Heart left ventricle (tissue), 16 donors: ENCODE measurements around the gene ANO3. TPM values are rescaled to one million over a fixed set of nuclear protein-coding genes. Genes with fewer than 3 reads are reported as not detected.

ENCODE experiments used
- ATAC-seq, 4 donors: fragments of 200-7000 bp; cut with Tn5 transposase; one replicate each; pipeline ENCODE4 v1.9.1; 2020 to 2022; ENCODE audit warnings: moderate library complexity in 4 of 4, mild to moderate bottlenecking in 3 of 4, moderate number of reproducible peaks in 1 of 4
- DNase-seq, 5 donors: peaks; one replicate each; pipeline ENCODE4 v3.0.0-alpha.2; 2020
- H3K27ac ChIP-seq, 12 donors: fragments of 200-600 bp; sonication (generic) in 4 of 12; one replicate each; pipeline versions ENCODE4 v1.5.0 to v1.8.0; 2016 to 2022; ENCODE audit warnings: mild to moderate bottlenecking in 2 of 12
- H3K27me3 ChIP-seq, 9 donors: fragments of 200-600 bp; sonication (generic) in 2 of 9; one replicate each; pipeline versions ENCODE4 v1.5.1 to v1.8.0; 2016 to 2022; ENCODE audit warnings: mild to moderate bottlenecking in 3 of 9
- H3K36me3 ChIP-seq, 9 donors: fragments of 200-600 bp; sonication (generic) in 2 of 9; one replicate each; pipeline versions ENCODE4 v1.5.0 to v1.8.0; 2018 to 2022; ENCODE audit warnings: mild to moderate bottlenecking in 2 of 9
- H3K4me1 ChIP-seq, 12 donors: fragments of 200-600 bp; sonication (generic) in 4 of 12; one replicate each; pipeline versions ENCODE4 v1.5.0 to v1.8.0; 2016 to 2022; ENCODE audit warnings: mild to moderate bottlenecking in 3 of 12
- H3K4me3 ChIP-seq, 12 donors: fragments of 200-600 bp; sonication (generic) in 4 of 12; one replicate each; pipeline versions ENCODE4 v1.5.0 to v1.8.0; 2017 to 2022; ENCODE audit warnings: mild to moderate bottlenecking in 9 of 12, moderate library complexity in 4 of 12
- H3K9me3 ChIP-seq, 12 donors: fragments of 200-600 bp; sonication (generic) in 4 of 12; one replicate each; pipeline versions ENCODE4 v1.5.0 to v1.8.0; 2016 to 2022; ENCODE audit warnings: mild to moderate bottlenecking in 1 of 12
- POLR2A ChIP-seq, 2 donors: fragments of 450-650 bp; IDR thresholded peaks; one replicate each; pipeline ENCODE4 v1.6.1; 2017; ENCODE audit warnings: antibody characterized with exemption in 2 of 2, mild to moderate bottlenecking in 2 of 2, moderate library complexity in 2 of 2
- WGBS, 4 donors: extraction: QIAGEN DNeasy Blood & Tissue Kit in 2 of 4; methylation state at CpG; one replicate each; pipeline versions ENCODE4 v1.1.5 to v1.1.7; 2013 to 2018; 5-methylcytosine and 5-hydroxymethylcytosine counted together
- intact Hi-C, 10 donors: fragments of 100-400 bp; cut with DNase I; formaldehyde crosslinking; loops; one replicate each; pipeline versions ENCODE4 v1.11.1 to v1.14.2; 2022
- polyA plus RNA-seq, 2 donors: library from polyadenylated mRNA; stranded (reverse); fragments of 200-250 nt; gene quantifications; one replicate each; pipeline ENCODE4 v1.2.3, GENCODE V29; 2013
- total RNA-seq, 9 donors: library from RNA; depleted of rRNA in 2 of 9; stranded (reverse); fragments of >200 nt in 2 of 9; fragmentation: NEBNext Ultra II Directional in 3 of 9; extraction: Animal tissue kit (Norgen Biotek cat#: 25700) in 3 of 9; gene quantifications; one replicate each; pipeline versions ENCODE4 v1.1.0 to v1.2.4, GENCODE V29; 2016 to 2023
- TF ChIP-seq, protein P1 (sequence below), 12 donors: fragments of 200-600 bp; sonication (generic) in 4 of 12; IDR thresholded peaks; one replicate each; pipeline versions ENCODE4 v1.5.0 to v1.8.0; 2018 to 2022; ENCODE audit warnings: antibody characterized with exemption in 12 of 12, mild to moderate bottlenecking in 5 of 12
- donor health status: ischemic (EF 13 %, LVEDD 7.1; RV severe dilation, severe dysfunction).
- donor health status: healthy with polysubstance abuse.
- donor health status: DM: no; HTN: yes; CAD: no.
- donor health status: DM: no; HTN: no; CAD: no.
- donor health status: ischemic (EF 25% LVEDD 6.9; RV normal size, moderate dysfunction).
- donor health status: ischemic (EF 25% LVEDD 5.7; RV mildly dilated, moderate dysfunction).
- donor health status: healthy.
- donor health status: DM: yes; HTN: yes; CAD: no.
- donor health status: ischemic (EF 35%, LVEDD 5.7; RV mildly dilated, moderate dysfunction).
- donor health status: nonischemic (EF 11% LVEDD 7.7; RV severe dilation, severe dysfunction).
- donor health status: DM: yes; HTN: yes; CAD: no.
- donor health status: PGD.
- donor health status: ischemic (EF 29% LVEDD 5.4; RV normal size, mild dysfunction).
- donor health status: nonischemic (EF 23%, LVEDD 6.1; RV moderate dilation, normal function).

The ANO3 gene
- total and polyA plus RNA-seq, 11 donors, result 0.04 to 0.54 (median 0.12) TPM; not detected in 6

GRCh38 chr11:26399336-26399735, 67.4 kb downstream of the ANO3 start:
- H3K27ac ChIP-seq, result no peak overlapping the region
- DNase-seq (no peak), ATAC-seq (no peak)
- H3K36me3 ChIP-seq, result no peaks in the 10 kb centered on the region
- peaks cover 0 to 10% (median 3%) of the 10 kb centered on the region in 12 donors for H3K9me3 ChIP-seq
- WGBS, 4 donors, result 48 to 56% (median 54%) methylated on average over 1 of the region's 1 CpG
- H3K4me1 ChIP-seq, result no peaks in the 10 kb centered on the region
- H3K27me3 ChIP-seq, result no peaks in the 10 kb centered on the region
- no peak overlapping the region for H3K4me3 ChIP-seq
- intact Hi-C loops, result no loop called here
- no peak for TF ChIP-seq POLR2A (IDR thresholded peaks at IDR 0.05)
- TF ChIP-seq, protein P1, sequence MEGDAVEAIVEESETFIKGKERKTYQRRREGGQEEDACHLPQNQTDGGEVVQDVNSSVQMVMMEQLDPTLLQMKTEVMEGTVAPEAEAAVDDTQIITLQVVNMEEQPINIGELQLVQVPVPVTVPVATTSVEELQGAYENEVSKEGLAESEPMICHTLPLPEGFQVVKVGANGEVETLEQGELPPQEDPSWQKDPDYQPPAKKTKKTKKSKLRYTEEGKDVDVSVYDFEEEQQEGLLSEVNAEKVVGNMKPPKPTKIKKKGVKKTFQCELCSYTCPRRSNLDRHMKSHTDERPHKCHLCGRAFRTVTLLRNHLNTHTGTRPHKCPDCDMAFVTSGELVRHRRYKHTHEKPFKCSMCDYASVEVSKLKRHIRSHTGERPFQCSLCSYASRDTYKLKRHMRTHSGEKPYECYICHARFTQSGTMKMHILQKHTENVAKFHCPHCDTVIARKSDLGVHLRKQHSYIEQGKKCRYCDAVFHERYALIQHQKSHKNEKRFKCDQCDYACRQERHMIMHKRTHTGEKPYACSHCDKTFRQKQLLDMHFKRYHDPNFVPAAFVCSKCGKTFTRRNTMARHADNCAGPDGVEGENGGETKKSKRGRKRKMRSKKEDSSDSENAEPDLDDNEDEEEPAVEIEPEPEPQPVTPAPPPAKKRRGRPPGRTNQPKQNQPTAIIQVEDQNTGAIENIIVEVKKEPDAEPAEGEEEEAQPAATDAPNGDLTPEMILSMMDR (IDR thresholded peaks at IDR 0.05), result no peak

- Histone ChIP-seq H3K9me3 (no peaks in the 10 kb centered on the region), H3K27ac (no peak overlapping the region), H3K36me3 (no peaks in the 10 kb centered on the region), H3K27me3 (no peaks in the 10 kb centered on the region), H3K4me1 (no peaks in the 10 kb centered on the region), H3K4me3 (no peak overlapping the region)
- 58 to 68% (median 63%) methylated on average over 5 of the region's 5 CpGs for WGBS, 4 donors
- no peak for ATAC-seq
- DNase-seq, result no peak
- TF ChIP-seq, protein P1 (IDR thresholded peaks at IDR 0.05), result no peak
- TF ChIP-seq POLR2A (IDR thresholded peaks at IDR 0.05), result no peak
- intact Hi-C loops, result no loop called here
Observed at GRCh38 chr11:26410706-26411366, 78.9 kb downstream of the ANO3 start.

DNA sequence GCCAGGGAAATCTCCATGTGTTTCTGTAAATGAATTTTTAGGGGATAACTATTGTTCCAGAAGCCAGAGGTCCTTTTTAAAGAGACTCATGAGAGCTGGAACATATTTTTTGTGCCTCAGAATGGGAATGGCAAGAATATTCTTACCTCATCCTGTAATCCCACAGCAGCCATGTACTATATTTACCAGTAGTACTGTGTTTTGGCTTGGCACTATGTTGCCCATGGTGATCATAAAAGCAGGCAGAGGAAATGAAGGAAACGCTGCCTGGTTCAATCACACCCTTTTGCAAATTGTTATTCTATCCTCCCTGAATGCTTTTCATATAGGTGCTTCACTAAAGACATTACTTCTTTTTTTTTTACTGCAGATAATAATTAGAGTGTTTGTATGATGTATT, 81.0 kb downstream of the ANO3 start:
- Histone ChIP-seq H3K4me3 (no peak overlapping the region), H3K27ac (no peak overlapping the region), H3K27me3 (no peaks in the 10 kb centered on the region), H3K9me3 (no peaks in the 10 kb centered on the region), H3K4me1 (no peaks in the 10 kb centered on the region), H3K36me3 (no peaks in the 10 kb centered on the region)
- intact Hi-C loops, result no loop called here
- DNase-seq (no peak), ATAC-seq (no peak)
- WGBS, 4 donors, result 54 to 66% (median 57%) methylated on average over 1 of the region's 1 CpG
- TF ChIP-seq, protein P1 (IDR thresholded peaks at IDR 0.05), result no peak
- no peak for TF ChIP-seq POLR2A (IDR thresholded peaks at IDR 0.05)

GRCh38 chr11:26418386-26418912, 86.5 kb downstream of the ANO3 start:
- Histone ChIP-seq H3K27me3 (no peaks in the 10 kb centered on the region), H3K27ac (no peak overlapping the region), H3K4me3 (no peak overlapping the region), H3K9me3 (peaks cover 0 to 3% (median 0%) of the 10 kb centered on the region in 12 donors), H3K4me1 (no peaks in the 10 kb centered on the region), H3K36me3 (no peaks in the 10 kb centered on the region)
- no peak for DNase-seq
- 92 to 95% (median 93%) methylated on average over 6 of the region's 6 CpGs for WGBS, 4 donors
- TF ChIP-seq POLR2A (IDR thresholded peaks at IDR 0.05), result no peak
- TF ChIP-seq, protein P1 (IDR thresholded peaks at IDR 0.05), result no peak
- ATAC-seq, result no peak
- intact Hi-C loops, result no loop called here
